ENCODE measurements around the gene MAB21L4. TPM values are rescaled to one million over a fixed set of nuclear protein-coding genes. Genes with fewer than 3 reads are reported as not detected.

The MAB21L4 gene
- total RNA-seq, 1 experiment from 2014 or later = not detected

- no peak overlapping the region for H3K4me3 ChIP-seq
- no peaks in the 10 kb centered on the region for H3K27me3 ChIP-seq
- H3K9me3 ChIP-seq = no peaks in the 10 kb centered on the region
- no peak for DNase-seq
- no peaks in the 10 kb centered on the region for H3K36me3 ChIP-seq
Observed at GRCh38 chr2:240903191-240904060, 7.5 kb upstream of the MAB21L4 start.

DNA sequence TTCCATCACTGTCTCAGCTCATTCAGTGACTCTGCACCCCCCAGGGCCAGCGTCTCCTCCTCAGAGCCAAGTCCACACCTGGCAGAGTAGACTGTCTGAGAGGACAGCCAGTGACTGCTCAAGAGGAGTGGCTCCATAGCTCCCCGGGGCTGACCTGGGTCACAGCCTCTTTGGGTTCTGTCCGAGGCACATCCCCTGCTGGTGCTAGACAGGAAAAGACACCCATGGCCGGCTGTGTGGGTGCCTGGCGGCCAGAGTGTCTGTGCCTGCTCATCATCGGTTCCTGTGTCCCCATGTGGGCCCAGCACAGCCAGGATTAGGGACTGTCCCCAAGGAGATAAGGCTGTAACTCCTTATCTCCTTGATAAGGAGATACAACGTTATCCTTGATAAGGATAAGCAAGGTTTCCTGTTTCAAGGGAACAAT lies 6.7 kb upstream of the MAB21L4 start:
- Histone ChIP-seq H3K27me3 (no peaks in the 10 kb centered on the region), H3K9me3 (no peaks in the 10 kb centered on the region), H3K4me3 (no peak overlapping the region), H3K36me3 (no peaks in the 10 kb centered on the region)
- no peak for DNase-seq

DNA sequence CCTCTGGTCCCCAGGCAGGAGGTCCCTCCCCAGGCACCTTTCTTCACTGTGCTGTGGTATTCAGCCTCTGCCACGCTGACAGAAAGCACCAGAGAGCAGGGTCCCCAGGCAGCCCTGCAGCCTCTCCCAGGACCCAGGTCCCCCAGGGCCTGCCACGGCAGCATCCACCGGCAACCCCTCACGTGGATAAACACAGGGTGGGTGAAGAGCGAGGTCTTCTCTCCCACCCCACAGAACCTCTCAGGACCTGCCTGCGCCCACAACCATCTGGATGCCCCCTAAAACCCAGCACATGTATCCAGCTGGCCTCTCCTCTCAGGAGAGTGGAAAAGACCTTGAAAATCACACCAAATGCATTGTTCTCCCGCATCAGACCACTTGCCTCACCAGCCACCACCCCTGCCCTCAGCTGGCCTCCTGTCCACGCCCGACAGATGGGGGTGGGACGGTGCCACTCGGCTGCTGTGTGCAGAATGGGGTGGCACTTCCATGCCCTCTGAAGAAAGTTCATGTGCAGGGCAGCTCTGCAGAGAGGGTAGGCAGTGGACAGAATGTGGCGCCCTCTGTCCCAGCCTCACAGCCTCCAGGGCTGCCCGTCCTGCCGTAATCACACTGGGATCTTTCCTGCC lies 6.1 kb upstream of the MAB21L4 start:
- Histone ChIP-seq H3K9me3 (no peaks in the 10 kb centered on the region), H3K36me3 (no peaks in the 10 kb centered on the region), H3K27me3 (no peaks in the 10 kb centered on the region), H3K4me3 (no peak overlapping the region)
- no peak for DNase-seq

- H3K9me3 ChIP-seq = no peaks in the 10 kb centered on the region
- H3K27me3 ChIP-seq = no peaks in the 10 kb centered on the region
- no peak overlapping the region for H3K4me3 ChIP-seq
- DNase-seq = no peak
- no peaks in the 10 kb centered on the region for H3K36me3 ChIP-seq
Observed at GRCh38 chr2:240900141-240900860, 4.3 kb upstream of the MAB21L4 start.

- no peaks in the 10 kb centered on the region for H3K27me3 ChIP-seq
- H3K9me3 ChIP-seq = no peaks in the 10 kb centered on the region
- no peak for DNase-seq
- H3K4me3 ChIP-seq = no peak overlapping the region
- H3K36me3 ChIP-seq = no peaks in the 10 kb centered on the region
Observed at GRCh38 chr2:240899468-240899865, 3.5 kb upstream of the MAB21L4 start.

DNA sequence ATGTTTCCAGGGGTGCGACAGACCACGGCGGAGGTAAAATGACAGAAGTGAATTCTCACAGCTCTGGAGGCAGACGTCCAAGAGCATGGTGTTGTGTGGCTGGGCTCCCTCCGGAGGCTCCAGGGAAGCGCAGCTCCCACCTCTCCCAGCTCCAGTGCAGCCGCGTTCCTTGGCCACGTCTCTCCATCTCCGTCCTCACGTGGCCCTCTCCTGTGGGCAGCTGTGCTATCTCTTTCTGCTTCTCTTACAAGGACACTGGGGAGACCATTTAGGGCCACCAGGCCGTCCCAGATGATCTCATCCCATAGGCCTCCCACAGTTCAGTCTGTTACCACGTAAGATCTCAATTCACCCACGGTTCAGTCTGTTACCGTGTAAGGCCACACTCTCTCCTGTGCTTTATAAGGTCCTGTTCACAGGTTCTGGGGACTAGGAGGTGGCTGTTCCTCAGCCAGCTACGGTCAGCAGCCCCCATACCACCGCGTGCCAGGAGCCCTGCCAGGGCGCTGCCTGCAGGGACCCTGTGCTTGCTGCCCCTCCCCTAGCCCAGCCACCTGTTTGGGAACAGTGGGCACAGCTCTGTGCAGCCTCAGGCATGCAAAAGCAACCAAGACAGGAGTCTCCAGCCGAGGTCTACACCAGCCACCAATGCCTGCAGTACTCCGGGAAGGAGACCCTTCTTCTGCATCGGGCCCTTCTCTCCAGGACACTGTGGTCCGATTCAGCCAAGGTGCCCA lies 2.9 kb upstream of the MAB21L4 start:
- H3K36me3 ChIP-seq = no peaks in the 10 kb centered on the region
- no peak for DNase-seq
- no peak overlapping the region for H3K4me3 ChIP-seq
- H3K27me3 ChIP-seq = no peaks in the 10 kb centered on the region
- no peaks in the 10 kb centered on the region for H3K9me3 ChIP-seq

GRCh38 chr2:240898108-240898730 lies 2.3 kb upstream of the MAB21L4 start:
- H3K27me3 ChIP-seq = no peaks in the 10 kb centered on the region
- no peak for DNase-seq
- no peaks in the 10 kb centered on the region for H3K9me3 ChIP-seq
- no peak overlapping the region for H3K4me3 ChIP-seq
- H3K36me3 ChIP-seq = no peaks in the 10 kb centered on the region

GRCh38 chr2:240896871-240897692 lies 1.1 kb upstream of the MAB21L4 start:
- no peak for DNase-seq
- Histone ChIP-seq H3K36me3 (no peaks in the 10 kb centered on the region), H3K9me3 (no peaks in the 10 kb centered on the region), H3K4me3 (no peak overlapping the region), H3K27me3 (no peaks in the 10 kb centered on the region)

GRCh38 chr2:240896394-240896793 lies 438 bp upstream of the MAB21L4 start:
- no peaks in the 10 kb centered on the region for H3K27me3 ChIP-seq
- no peak for DNase-seq
- H3K4me3 ChIP-seq = no peak overlapping the region
- no peaks in the 10 kb centered on the region for H3K36me3 ChIP-seq
- H3K9me3 ChIP-seq = no peaks in the 10 kb centered on the region

GRCh38 chr2:240894836-240895558 lies 959 bp downstream of the MAB21L4 start:
- H3K27me3 ChIP-seq = no peaks in the 10 kb centered on the region
- H3K9me3 ChIP-seq = no peaks in the 10 kb centered on the region
- H3K4me3 ChIP-seq = no peak overlapping the region
- H3K36me3 ChIP-seq = no peaks in the 10 kb centered on the region
- no peak for DNase-seq

GRCh38 chr2:240894006-240894405 lies 1.9 kb downstream of the MAB21L4 start:
- no peaks in the 10 kb centered on the region for H3K36me3 ChIP-seq
- no peaks in the 10 kb centered on the region for H3K9me3 ChIP-seq
- H3K4me3 ChIP-seq = no peak overlapping the region
- DNase-seq = no peak
- H3K27me3 ChIP-seq = no peaks in the 10 kb centered on the region

- H3K9me3 ChIP-seq = no peaks in the 10 kb centered on the region
- peak; percentile 90 for DNase-seq
- no peak overlapping the region for H3K4me3 ChIP-seq
- no peaks in the 10 kb centered on the region for H3K27me3 ChIP-seq
- no peaks in the 10 kb centered on the region for H3K36me3 ChIP-seq
Observed at GRCh38 chr2:240893363-240893844, 2.6 kb downstream of the MAB21L4 start.

- no peak for DNase-seq
- H3K4me3 ChIP-seq = no peak overlapping the region
- no peaks in the 10 kb centered on the region for H3K36me3 ChIP-seq
- H3K27me3 ChIP-seq = no peaks in the 10 kb centered on the region
- H3K9me3 ChIP-seq = no peaks in the 10 kb centered on the region
Observed at GRCh38 chr2:240892925-240893324, 3.0 kb downstream of the MAB21L4 start.

- Histone ChIP-seq H3K27me3 (no peaks in the 10 kb centered on the region), H3K9me3 (no peaks in the 10 kb centered on the region), H3K36me3 (no peaks in the 10 kb centered on the region), H3K4me3 (no peak overlapping the region)
- DNase-seq = no peak
Observed at GRCh38 chr2:240892356-240892755, 3.6 kb downstream of the MAB21L4 start.

All from MG63 (cell line).